Parathyroid adenoma (tissue), 2 donors: ENCODE results near the gene WDR73.
"Not testable (repeated sequence)": the region's sequence is repeated elsewhere in the genome, so short reads cannot be mapped to it uniquely, and the experiment has no call there.

ENCODE experiments used
- H2AFZ ChIP-seq: fragments of 300-600 bp; sonication (generic); one replicate; pipeline ENCODE4 v1.7.0; 2017; ENCODE audit warnings: antibody characterized with exemption, mild to moderate bottlenecking
- H3K27ac ChIP-seq: fragments of 300-600 bp; sonication (generic); one replicate; pipeline ENCODE4 v1.7.0; 2017
- H3K27me3 ChIP-seq: fragments of 300-600 bp; sonication (generic); one replicate; pipeline ENCODE4 v1.7.0; 2017; ENCODE audit warnings: low read length; ENCODE audit not compliant: control insufficient read depth, insufficient read depth
- H3K36me3 ChIP-seq: fragments of 300-600 bp; sonication (generic); one replicate; pipeline ENCODE4 v1.7.0; 2017; ENCODE audit warnings: low read length; ENCODE audit not compliant: control insufficient read depth, insufficient read depth
- H3K4me1 ChIP-seq: fragments of 300-600 bp; sonication (generic); one replicate; pipeline ENCODE4 v1.7.0; 2017; ENCODE audit warnings: control low read depth
- H3K4me2 ChIP-seq: fragments of 300-600 bp; sonication (generic); one replicate; pipeline ENCODE4 v1.7.0; 2017; ENCODE audit warnings: low read length
- H3K4me3 ChIP-seq: fragments of 300-600 bp; sonication (generic); one replicate; pipeline ENCODE4 v1.7.0; 2017; ENCODE audit warnings: low read depth, low read length
- H3K79me2 ChIP-seq: fragments of 300-600 bp; sonication (generic); one replicate; pipeline ENCODE4 v1.7.0; 2017; ENCODE audit warnings: control low read depth
- H3K9ac ChIP-seq: fragments of 300-600 bp; sonication (generic); one replicate; pipeline ENCODE4 v1.7.0; 2017; ENCODE audit warnings: mild to moderate bottlenecking
- H3K9me3 ChIP-seq: fragments of 300-600 bp; sonication (generic); one replicate; pipeline ENCODE4 v1.7.0; 2017; ENCODE audit warnings: low read length; ENCODE audit not compliant: control insufficient read depth
- TF ChIP-seq, protein P1 (sequence below): fragments of 300-600 bp; sonication (generic); IDR thresholded peaks from one replicate; pipeline ENCODE4 v1.7.0; 2017; ENCODE audit warnings: antibody characterized with exemption, mild to moderate bottlenecking
- donor health status: primary hyperparathyroidism.

Gene WDR73

GRCh38 chr15:84645997-84646396 is 8.1 kb downstream of the WDR73 start:
- no peaks in the 10 kb centered on the region for H3K9me3 ChIP-seq
- no peaks in the 10 kb centered on the region for H3K36me3 ChIP-seq
- H3K9ac ChIP-seq = no peak overlapping the region
- H3K27me3 ChIP-seq = no peaks in the 10 kb centered on the region
- no peak overlapping the region for H2AFZ ChIP-seq
- TF ChIP-seq, protein P1, sequence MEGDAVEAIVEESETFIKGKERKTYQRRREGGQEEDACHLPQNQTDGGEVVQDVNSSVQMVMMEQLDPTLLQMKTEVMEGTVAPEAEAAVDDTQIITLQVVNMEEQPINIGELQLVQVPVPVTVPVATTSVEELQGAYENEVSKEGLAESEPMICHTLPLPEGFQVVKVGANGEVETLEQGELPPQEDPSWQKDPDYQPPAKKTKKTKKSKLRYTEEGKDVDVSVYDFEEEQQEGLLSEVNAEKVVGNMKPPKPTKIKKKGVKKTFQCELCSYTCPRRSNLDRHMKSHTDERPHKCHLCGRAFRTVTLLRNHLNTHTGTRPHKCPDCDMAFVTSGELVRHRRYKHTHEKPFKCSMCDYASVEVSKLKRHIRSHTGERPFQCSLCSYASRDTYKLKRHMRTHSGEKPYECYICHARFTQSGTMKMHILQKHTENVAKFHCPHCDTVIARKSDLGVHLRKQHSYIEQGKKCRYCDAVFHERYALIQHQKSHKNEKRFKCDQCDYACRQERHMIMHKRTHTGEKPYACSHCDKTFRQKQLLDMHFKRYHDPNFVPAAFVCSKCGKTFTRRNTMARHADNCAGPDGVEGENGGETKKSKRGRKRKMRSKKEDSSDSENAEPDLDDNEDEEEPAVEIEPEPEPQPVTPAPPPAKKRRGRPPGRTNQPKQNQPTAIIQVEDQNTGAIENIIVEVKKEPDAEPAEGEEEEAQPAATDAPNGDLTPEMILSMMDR = no peak
- no peak overlapping the region for H3K27ac ChIP-seq
- no peaks in the 10 kb centered on the region for H3K79me2 ChIP-seq
- no peak overlapping the region for H3K4me2 ChIP-seq
- no peak overlapping the region for H3K4me3 ChIP-seq
- H3K4me1 ChIP-seq = no peaks in the 10 kb centered on the region

DNA sequence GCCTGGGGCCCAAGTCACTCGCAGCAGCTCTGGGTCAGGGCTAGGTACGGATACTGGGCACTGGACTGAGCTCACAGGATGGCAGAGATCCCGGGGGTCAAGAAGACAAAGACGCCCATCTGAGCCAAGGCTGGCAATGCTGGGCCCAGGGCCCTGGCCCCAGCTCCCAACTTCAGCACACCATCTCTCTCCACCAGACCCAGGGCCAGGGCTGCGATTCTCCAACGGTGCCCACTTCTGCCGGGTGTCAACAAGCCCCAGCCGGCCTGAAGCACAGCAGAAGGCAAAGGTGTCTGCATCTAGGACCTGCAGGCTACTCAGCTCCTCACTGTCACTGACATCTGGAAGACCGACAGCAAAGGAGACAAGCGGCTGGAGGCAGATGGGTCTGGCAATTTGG is 8.6 kb downstream of the WDR73 start:
- TF ChIP-seq, protein P1 = no peak

DNA sequence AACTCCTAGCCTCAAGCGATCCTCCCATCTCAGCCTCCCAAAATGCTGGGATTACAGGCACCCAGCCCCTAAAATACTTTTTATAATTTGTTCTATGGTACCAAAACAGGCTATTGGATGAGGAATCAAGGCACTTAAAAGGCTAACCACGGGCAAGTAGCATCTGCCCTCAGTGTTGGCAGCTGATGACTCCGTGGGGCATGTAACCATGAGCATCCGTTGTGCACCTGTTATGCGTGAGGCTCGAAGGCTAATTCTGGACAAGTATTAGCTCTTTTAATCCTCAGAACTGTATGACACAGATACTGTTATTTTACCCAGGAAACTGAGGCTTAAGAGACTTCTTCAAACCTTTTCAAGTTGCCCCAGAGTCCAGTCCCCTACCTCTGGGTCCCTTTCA is 10.2 kb downstream of the WDR73 start:
- Histone ChIP-seq H3K4me1 (no peaks in the 10 kb centered on the region), H3K79me2 (no peaks in the 10 kb centered on the region), H3K9ac (no peak overlapping the region), H3K4me3 (no peak overlapping the region), H3K9me3 (no peaks in the 10 kb centered on the region), H3K27ac (no peak overlapping the region), H3K4me2 (no peak overlapping the region), H2AFZ (no peak overlapping the region), H3K27me3 (no peaks in the 10 kb centered on the region), H3K36me3 (no peaks in the 10 kb centered on the region)
- TF ChIP-seq, protein P1 = no peak

More for the DNA sequence above, 8.6 kb downstream of the WDR73 start:
- no peak overlapping the region for H2AFZ ChIP-seq
- H3K9me3 ChIP-seq = no peaks in the 10 kb centered on the region
- H3K27ac ChIP-seq = no peak overlapping the region
- H3K4me3 ChIP-seq = no peak overlapping the region
- H3K4me1 ChIP-seq = no peaks in the 10 kb centered on the region
- no peaks in the 10 kb centered on the region for H3K36me3 ChIP-seq
- H3K79me2 ChIP-seq = no peaks in the 10 kb centered on the region
- no peaks in the 10 kb centered on the region for H3K27me3 ChIP-seq
- H3K4me2 ChIP-seq = no peak overlapping the region
- no peak overlapping the region for H3K9ac ChIP-seq

DNA sequence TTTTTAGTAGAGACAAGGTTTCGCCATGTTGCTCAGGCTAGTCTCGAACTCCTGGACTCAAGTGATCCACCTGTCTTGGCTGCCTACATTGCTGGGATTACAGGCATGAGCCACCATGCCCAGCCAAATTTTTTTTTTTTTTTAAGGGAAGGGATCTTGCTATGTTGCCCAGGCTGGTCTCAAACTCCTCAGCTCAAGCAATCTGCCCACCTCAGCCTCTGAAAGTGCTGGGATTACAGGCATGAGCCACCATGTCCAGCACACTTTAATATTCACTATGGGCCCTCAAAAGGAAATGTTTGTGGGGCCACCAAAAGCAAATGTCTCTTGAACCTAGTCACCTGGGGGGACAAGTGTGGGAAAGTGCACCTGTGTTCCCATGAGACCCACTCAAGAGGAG is 11.4 kb downstream of the WDR73 start:
- not testable (repeated sequence) for H3K9ac ChIP-seq

DNA sequence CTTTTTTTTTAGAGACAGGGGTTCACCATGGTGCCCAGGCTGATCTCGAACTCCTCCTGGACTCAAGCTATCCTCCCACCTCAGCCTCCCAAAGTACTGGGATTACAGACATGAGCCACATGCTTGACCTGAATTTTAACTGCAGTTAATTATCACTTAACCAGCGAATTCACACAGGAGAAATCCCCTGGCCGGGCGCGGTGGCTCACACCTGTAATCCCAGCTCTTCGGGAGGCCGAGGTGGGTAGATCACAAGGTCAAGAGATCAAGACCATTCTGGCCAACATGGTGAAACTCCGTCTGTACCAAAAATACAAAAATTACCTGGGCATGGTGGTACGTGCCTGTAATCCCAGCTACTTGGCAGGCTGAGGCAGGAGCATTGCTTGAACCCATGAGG is 12.2 kb downstream of the WDR73 start:
- H3K4me1 ChIP-seq, H3K27me3 ChIP-seq, H3K27ac ChIP-seq, H3K9ac ChIP-seq, H3K36me3 ChIP-seq, H3K79me2 ChIP-seq, H3K9me3 ChIP-seq, H3K4me2 ChIP-seq, H3K4me3 ChIP-seq, H2AFZ ChIP-seq: not testable (repeated sequence)

More for the DNA sequence above, 11.4 kb downstream of the WDR73 start:
- H3K36me3 ChIP-seq, H3K27me3 ChIP-seq, H3K79me2 ChIP-seq, H3K9me3 ChIP-seq, H3K27ac ChIP-seq, H3K4me3 ChIP-seq, H3K4me1 ChIP-seq, H2AFZ ChIP-seq, H3K4me2 ChIP-seq: not testable (repeated sequence)

DNA sequence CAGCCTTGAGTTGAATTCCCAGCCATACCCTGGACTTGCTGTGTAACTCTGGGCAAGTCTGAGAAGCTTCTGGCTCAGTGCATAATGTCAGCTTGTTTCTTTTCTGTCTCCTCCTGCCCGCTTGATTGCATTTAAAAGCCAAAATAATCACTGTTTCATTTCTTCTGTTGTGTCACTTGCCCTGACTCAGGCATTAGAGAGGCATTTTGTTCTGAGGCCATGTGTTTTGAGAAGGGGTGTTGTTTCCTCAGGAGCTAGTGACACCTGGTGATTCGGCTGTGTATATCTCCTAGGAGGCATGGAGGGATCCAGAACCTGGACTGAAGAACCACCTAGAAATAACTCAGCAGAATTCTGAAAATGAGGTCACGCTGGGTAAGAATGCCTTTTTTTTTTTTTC is 16.0 kb downstream of the WDR73 start:
- Histone ChIP-seq H3K36me3 (no peaks in the 10 kb centered on the region), H3K9ac (no peak overlapping the region), H2AFZ (no peak overlapping the region), H3K4me3 (no peak overlapping the region), H3K27me3 (no peaks in the 10 kb centered on the region), H3K27ac (no peak overlapping the region), H3K9me3 (no peaks in the 10 kb centered on the region), H3K4me1 (no peaks in the 10 kb centered on the region), H3K79me2 (no peaks in the 10 kb centered on the region), H3K4me2 (no peak overlapping the region)
- TF ChIP-seq, protein P1 = no peak
